ENCODE measurements around the gene VWF. TPM values are rescaled to one million over a fixed set of nuclear protein-coding genes. Genes with fewer than 3 reads are reported as not detected.

VWF gene
- total and polyA plus RNA-seq, 2 of the 4 experiments (the other 2 are of a cell fraction): under 0.01 to 0.09 TPM

DNA sequence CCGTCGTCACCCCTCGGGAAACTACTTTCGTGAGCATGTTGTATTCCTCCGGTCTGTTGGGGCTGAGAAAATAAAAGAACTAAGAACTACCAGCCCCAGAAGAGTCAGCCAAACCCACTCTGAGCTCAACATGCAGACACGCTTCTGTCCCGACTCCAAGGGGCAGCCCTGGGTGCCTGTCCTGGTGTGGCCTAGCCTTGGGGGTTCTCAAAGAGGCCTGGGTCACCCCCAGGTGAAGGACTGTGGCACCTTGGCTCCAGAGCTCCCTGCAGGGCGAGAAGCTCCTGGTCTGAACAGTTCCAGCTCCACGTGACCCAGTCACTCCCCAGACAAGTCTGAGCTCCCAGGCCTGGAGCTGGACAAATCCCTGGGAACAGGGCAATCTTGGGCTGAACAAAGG, 87.0 kb downstream of the VWF start:
- Histone ChIP-seq H3K23ac (ENCODE audit: low read depth, low read length) (no peak overlapping the region), H2BK120ac (ENCODE audit: low read depth, low read length) (no peak overlapping the region), H3K4me2 (ENCODE audit: low read depth, low read length) (no peak overlapping the region), H3K14ac (replicated peaks; ENCODE audit: low read depth, low read length) (no peak overlapping the region), H3K27me3 (ENCODE audit: control insufficient read depth, insufficient read depth, low read length) (no peaks in the 10 kb centered on the region), H4K5ac (ENCODE audit: low read depth, low read length) (no peak overlapping the region), H2BK20ac (ENCODE audit: low read depth, low read length) (no peak overlapping the region), H4K20me1 (ENCODE audit: insufficient read depth, low read length) (no peaks in the 10 kb centered on the region), H3K4me3 (ENCODE audit: insufficient read depth, low read depth, low read length) (no peak overlapping the region), H3K79me1 (ENCODE audit: low read depth in 1 of 2, low read length in 2 of 2) (no peaks in the 10 kb centered on the region), H2BK5ac (ENCODE audit: low read depth, low read length, poor library complexity, severe bottlenecking) (no peak overlapping the region), H2BK15ac (ENCODE audit: low read depth, low read length) (no peak overlapping the region), H3K18ac (ENCODE audit: low read depth, low read length) (no peak overlapping the region), H3K36me3 (ENCODE audit: control insufficient read depth, insufficient read depth, low read length) (no peaks in the 10 kb centered on the region), H3K9ac (ENCODE audit: low read depth, low read length) (no peak overlapping the region), H3K56ac (ENCODE audit: extremely low read depth, insufficient read depth, low read length) (no peak overlapping the region), H2AFZ (replicated peaks; ENCODE audit: low read length, poor library complexity) (no peak overlapping the region), H2AK5ac (ENCODE audit: low read depth, low read length) (no peak overlapping the region), H4K91ac (ENCODE audit: insufficient read depth, low read depth, low read length) (no peak overlapping the region), H3K9me1 (ENCODE audit: insufficient read depth, low read length) (no peaks in the 10 kb centered on the region), H2AK9ac (replicated peaks; ENCODE audit: low read depth, low read length, poor library complexity) (no peak overlapping the region), H3K9me3 (ENCODE audit: control insufficient read depth, insufficient read depth, low read length) (no peaks in the 10 kb centered on the region), H4K8ac (ENCODE audit: low read depth in 2 of 2, low read length in 2 of 2) (no peak overlapping the region), H3K4ac (ENCODE audit: low read depth, low read length) (no peak overlapping the region), H3K4me1 (ENCODE audit: control insufficient read depth, insufficient read depth, low read length) (no peaks in the 10 kb centered on the region; the same call in 1 of the 2 replicates), H3K27ac (ENCODE audit: insufficient read depth, low read length) (no peak overlapping the region)
- DNase-seq (no peak), ATAC-seq (ENCODE audit: low read depth) (no peak)
- in situ Hi-C loops (cut with MboI; ENCODE audit: low sequenced_read_pairs) (no loop called here), dilution Hi-C loops (cut with HindIII; ENCODE audit: low sequenced_read_pairs, unreplicated experiment) (no loop called here), intact Hi-C loops (cut with micrococcal nuclease) (no loop called here)
- ChIA-PET CTCF (interaction anchor here (0.6 to 3.2 kb wide), 7 partner anchors 17 to 292 kb away, joined by 3 to 46 read pairs (median 6); no protein-coding TSS in a partner anchor), POLR2A (ENCODE audit: unreplicated experiment) (no interaction called here)
- no TSS peak for BruUV-seq (replicated peaks)
- TF ChIP-seq RAD21 (IDR thresholded peaks at IDR 0.05; ENCODE audit: low read length) (no peak), RFX5 (IDR thresholded peaks at IDR 0.05; ENCODE audit: low read depth, low read length) (no peak), CHD1 (IDR thresholded peaks at IDR 0.05; ENCODE audit: low read depth, low read length) (no peak), MAZ (IDR thresholded peaks at IDR 0.05; ENCODE audit: borderline replicate concordance, low read depth, low read length) (no peak), MXI1 (IDR thresholded peaks at IDR 0.05; ENCODE audit: borderline replicate concordance, low read depth, low read length) (no peak), NFE2L2 (IDR thresholded peaks at IDR 0.05; ENCODE audit: low read depth, low read length) (no peak), POLR2A (IDR thresholded peaks at IDR 0.05; ENCODE audit: low read depth, low read length) (no peak), RCOR1 (IDR thresholded peaks at IDR 0.05; ENCODE audit: insufficient replicate concordance, low read length) (no peak), CEBPB (IDR thresholded peaks at IDR 0.05; ENCODE audit: low read depth, low read length) (no peak), MAFK (IDR thresholded peaks at IDR 0.05; ENCODE audit: low read depth, low read length) (no peak)
- TF ChIP-seq, protein P1, sequence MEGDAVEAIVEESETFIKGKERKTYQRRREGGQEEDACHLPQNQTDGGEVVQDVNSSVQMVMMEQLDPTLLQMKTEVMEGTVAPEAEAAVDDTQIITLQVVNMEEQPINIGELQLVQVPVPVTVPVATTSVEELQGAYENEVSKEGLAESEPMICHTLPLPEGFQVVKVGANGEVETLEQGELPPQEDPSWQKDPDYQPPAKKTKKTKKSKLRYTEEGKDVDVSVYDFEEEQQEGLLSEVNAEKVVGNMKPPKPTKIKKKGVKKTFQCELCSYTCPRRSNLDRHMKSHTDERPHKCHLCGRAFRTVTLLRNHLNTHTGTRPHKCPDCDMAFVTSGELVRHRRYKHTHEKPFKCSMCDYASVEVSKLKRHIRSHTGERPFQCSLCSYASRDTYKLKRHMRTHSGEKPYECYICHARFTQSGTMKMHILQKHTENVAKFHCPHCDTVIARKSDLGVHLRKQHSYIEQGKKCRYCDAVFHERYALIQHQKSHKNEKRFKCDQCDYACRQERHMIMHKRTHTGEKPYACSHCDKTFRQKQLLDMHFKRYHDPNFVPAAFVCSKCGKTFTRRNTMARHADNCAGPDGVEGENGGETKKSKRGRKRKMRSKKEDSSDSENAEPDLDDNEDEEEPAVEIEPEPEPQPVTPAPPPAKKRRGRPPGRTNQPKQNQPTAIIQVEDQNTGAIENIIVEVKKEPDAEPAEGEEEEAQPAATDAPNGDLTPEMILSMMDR (conservative IDR thresholded peaks at IDR 0.05; ENCODE audit: low read depth, low read length): no peak
- TF ChIP-seq, protein P2, sequence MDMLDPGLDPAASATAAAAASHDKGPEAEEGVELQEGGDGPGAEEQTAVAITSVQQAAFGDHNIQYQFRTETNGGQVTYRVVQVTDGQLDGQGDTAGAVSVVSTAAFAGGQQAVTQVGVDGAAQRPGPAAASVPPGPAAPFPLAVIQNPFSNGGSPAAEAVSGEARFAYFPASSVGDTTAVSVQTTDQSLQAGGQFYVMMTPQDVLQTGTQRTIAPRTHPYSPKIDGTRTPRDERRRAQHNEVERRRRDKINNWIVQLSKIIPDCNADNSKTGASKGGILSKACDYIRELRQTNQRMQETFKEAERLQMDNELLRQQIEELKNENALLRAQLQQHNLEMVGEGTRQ (IDR thresholded peaks at IDR 0.05; ENCODE audit: low read depth, low read length): no peak
- TF ChIP-seq, protein P3, sequence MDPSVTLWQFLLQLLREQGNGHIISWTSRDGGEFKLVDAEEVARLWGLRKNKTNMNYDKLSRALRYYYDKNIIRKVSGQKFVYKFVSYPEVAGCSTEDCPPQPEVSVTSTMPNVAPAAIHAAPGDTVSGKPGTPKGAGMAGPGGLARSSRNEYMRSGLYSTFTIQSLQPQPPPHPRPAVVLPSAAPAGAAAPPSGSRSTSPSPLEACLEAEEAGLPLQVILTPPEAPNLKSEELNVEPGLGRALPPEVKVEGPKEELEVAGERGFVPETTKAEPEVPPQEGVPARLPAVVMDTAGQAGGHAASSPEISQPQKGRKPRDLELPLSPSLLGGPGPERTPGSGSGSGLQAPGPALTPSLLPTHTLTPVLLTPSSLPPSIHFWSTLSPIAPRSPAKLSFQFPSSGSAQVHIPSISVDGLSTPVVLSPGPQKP (IDR thresholded peaks at IDR 0.05; ENCODE audit: borderline replicate concordance, low read depth, low read length): no peak
- WGBS, 2 experiments (ENCODE audit: extremely low coverage in 2 of 2, insufficient read length in 1 of 2): 83% methylated on average over 2 of the region's 9 CpGs; no CpG with 5 or more reads in 1 of the 2 experiments

Measured in IMR-90 (cell line).